ENCODE results near the gene AAK1. TPM values are rescaled to one million over a fixed set of nuclear protein-coding genes. Genes with fewer than 3 reads are reported as not detected.
"Not testable (repeated sequence)": the region's sequence is repeated elsewhere in the genome, so short reads cannot be mapped to it uniquely, and the experiment has no call there.

The AAK1 gene
- total and polyA plus RNA-seq, 12 donors, result 26.2 to 106 (median 68.5) TPM

DNA sequence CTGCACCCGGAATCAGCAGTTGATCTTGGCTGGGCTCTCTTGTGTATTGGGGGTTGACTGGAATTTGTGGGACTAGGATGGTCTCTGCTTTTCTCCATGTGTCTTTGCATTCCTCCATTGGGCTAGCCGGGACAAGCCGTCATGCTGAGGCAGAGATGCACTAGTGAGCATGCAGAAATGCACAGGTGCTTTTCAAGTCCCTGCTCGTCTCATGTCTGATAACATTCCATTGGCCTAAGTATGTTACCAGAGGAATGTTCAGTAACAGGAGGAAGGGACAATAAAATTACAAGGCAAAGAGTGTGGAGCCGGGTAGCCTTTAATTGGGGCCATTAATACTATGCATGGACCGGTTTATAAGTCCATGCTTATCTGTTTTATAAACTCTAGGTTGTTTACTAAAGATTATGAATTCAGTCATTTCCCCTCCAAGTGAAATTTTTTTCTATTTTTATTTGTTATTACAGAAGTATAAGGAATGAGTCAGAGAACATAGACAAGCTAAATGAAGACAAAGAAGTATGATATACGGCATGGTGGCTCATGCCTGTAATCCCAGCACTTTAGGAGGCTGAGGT lies 24.4 kb upstream of the AAK1 start:
- TF ChIP-seq, protein P1, sequence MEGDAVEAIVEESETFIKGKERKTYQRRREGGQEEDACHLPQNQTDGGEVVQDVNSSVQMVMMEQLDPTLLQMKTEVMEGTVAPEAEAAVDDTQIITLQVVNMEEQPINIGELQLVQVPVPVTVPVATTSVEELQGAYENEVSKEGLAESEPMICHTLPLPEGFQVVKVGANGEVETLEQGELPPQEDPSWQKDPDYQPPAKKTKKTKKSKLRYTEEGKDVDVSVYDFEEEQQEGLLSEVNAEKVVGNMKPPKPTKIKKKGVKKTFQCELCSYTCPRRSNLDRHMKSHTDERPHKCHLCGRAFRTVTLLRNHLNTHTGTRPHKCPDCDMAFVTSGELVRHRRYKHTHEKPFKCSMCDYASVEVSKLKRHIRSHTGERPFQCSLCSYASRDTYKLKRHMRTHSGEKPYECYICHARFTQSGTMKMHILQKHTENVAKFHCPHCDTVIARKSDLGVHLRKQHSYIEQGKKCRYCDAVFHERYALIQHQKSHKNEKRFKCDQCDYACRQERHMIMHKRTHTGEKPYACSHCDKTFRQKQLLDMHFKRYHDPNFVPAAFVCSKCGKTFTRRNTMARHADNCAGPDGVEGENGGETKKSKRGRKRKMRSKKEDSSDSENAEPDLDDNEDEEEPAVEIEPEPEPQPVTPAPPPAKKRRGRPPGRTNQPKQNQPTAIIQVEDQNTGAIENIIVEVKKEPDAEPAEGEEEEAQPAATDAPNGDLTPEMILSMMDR (IDR thresholded peaks at IDR 0.05), result no peak
- no peak for TF ChIP-seq POLR2A (IDR thresholded peaks at IDR 0.05)
- Histone ChIP-seq H3K27me3 (no peaks in the 10 kb centered on the region), H3K27ac (no peak overlapping the region), H3K9me3 (replicated peaks in 1 of 3) (no peaks in the 10 kb centered on the region), H3K4me1 (replicated peaks in 1 of 2) (peaks cover 0 to 8% of the 10 kb centered on the region in 2 donors), H3K4me3 (no peak overlapping the region), H3K36me3 (replicated peaks in 1 of 2) (no peaks in the 10 kb centered on the region)
- intact Hi-C loops (cut with DNase I), result no loop called here
- 68 to 76% (median 73%) methylated on average over 7 of the region's 7 CpGs for WGBS, 4 donors
- no peak for DNase-seq

DNA sequence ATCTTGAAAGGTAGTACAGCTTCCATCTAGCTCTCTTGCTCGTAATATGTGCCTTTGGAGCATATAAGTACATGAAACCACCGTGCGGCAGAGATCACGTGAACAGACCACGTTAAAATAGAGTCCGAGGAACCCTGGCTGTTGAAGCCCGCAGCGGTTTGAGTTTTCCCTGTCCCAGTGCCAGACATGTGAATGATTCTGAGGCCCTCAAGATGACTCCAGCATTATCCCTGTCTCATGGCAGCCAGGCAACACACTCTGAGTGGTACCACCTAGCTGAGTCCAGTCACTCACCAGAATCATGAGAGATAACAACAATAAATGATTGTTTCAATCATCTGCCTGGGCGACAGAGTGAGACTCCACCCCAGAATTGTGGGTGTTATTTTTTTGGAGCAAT lies 21.6 kb upstream of the AAK1 start:
- TF ChIP-seq, protein P1 (IDR thresholded peaks at IDR 0.05), result no peak
- no peak for TF ChIP-seq POLR2A (IDR thresholded peaks at IDR 0.05)
- 87 to 97% (median 96%) methylated on average over 8 to 9 of the region's 9 CpGs for WGBS, 4 donors
- H3K27me3 ChIP-seq, result no peaks in the 10 kb centered on the region
- H3K36me3 ChIP-seq (replicated peaks in 1 of 2), result no peaks in the 10 kb centered on the region
- DNase-seq, result no peak
- H3K4me1 ChIP-seq (replicated peaks in 1 of 2), result peaks cover 0 to 20% of the 10 kb centered on the region in 2 donors
- intact Hi-C loops (cut with DNase I), result no loop called here
- H3K9me3 ChIP-seq (replicated peaks in 1 of 3), result no peaks in the 10 kb centered on the region
- H3K4me3 ChIP-seq, result no peak overlapping the region
- no peak overlapping the region for H3K27ac ChIP-seq

DNA sequence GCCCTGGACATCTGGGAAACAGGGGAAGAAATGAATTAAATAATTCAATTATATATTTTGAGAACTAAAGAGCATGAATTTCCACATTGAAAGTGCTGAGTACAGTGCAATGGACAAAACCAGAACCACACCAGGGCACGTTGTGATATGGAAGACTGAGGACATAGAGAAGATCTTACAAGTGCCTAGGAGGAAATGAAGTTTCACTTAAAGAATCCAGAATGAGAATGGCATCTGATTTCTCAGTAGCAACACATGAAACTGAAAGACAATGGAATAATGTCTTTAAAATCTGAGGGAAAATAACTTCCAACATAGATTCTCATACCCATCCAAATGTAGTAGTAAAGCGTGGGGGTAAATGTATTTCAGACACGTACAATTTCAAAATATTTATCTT lies 20.3 kb upstream of the AAK1 start:
- Histone ChIP-seq H3K4me3 (no peak overlapping the region), H3K9me3 (replicated peaks in 1 of 3) (no peaks in the 10 kb centered on the region), H3K27me3 (no peaks in the 10 kb centered on the region), H3K27ac (no peak overlapping the region), H3K36me3 (replicated peaks in 1 of 2) (no peaks in the 10 kb centered on the region), H3K4me1 (replicated peaks in 1 of 2) (peaks cover 0 to 21% of the 10 kb centered on the region in 2 donors)
- intact Hi-C loops (cut with DNase I), result no loop called here
- no peak for TF ChIP-seq POLR2A (IDR thresholded peaks at IDR 0.05)
- TF ChIP-seq, protein P1 (IDR thresholded peaks at IDR 0.05), result no peak
- WGBS, 4 donors, result 92 to 95% (median 93%) methylated on average over 3 of the region's 3 CpGs
- DNase-seq, result no peak

DNA sequence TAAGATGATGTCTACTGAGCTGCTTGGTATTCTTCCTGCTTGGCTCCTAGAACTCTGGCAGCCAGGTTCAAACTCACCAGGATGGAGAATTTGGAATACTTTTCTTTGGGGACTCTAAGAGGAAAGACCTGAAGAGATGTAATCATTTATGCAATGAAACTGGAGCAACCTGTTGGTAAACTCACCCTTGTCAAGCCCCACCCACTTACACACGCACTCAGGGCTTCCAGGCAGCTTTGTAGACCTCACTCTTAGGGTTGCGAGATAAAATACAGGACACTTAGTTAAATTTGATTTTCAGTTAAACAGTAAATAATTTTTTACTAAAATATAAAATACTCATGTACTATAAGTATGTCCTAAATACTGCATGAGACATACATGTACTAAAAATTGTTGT lies 19.0 kb upstream of the AAK1 start:
- H3K9me3 ChIP-seq (replicated peaks in 1 of 3); H3K4me3 ChIP-seq; H3K36me3 ChIP-seq (replicated peaks in 1 of 2); H3K27me3 ChIP-seq; DNase-seq; intact Hi-C loops (cut with DNase I); H3K27ac ChIP-seq: not testable (repeated sequence)
- 86 to 100% (median 94%) methylated on average over 1 to 2 of the region's 2 CpGs for WGBS, 4 donors
- H3K4me1 ChIP-seq (replicated peaks in 1 of 2), result peaks cover 0 to 13% of the 10 kb centered on the region in 2 donors

DNA sequence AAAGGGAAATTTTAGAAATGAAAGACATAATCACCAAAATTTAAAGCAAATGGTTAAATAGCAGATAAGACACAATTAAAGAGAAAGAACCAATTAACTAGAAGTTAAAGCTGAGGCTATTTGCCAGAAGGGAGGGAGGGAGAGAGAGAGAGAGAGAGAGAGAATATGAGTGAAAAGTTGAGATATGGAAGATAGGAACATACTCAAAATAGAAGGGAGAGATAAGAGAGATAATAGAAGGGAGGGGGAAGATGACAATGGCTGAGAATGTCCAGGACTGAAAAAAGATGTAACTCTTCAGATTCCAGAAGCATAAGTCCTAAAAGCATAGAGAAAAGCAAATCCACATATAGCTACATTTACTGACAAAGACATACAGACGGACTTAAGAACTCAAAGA lies 17.1 kb upstream of the AAK1 start:
- no peak overlapping the region for H3K4me3 ChIP-seq
- TF ChIP-seq, protein P1 (IDR thresholded peaks at IDR 0.05), result no peak
- TF ChIP-seq POLR2A (IDR thresholded peaks at IDR 0.05), result no peak
- intact Hi-C loops (cut with DNase I), result no loop called here
- H3K4me1 ChIP-seq (replicated peaks in 1 of 2), result peaks cover 0 to 13% of the 10 kb centered on the region in 2 donors
- no peaks in the 10 kb centered on the region for H3K27me3 ChIP-seq
- no peak overlapping the region for H3K27ac ChIP-seq
- WGBS, 4 donors, result 54 to 64% (median 60%) methylated on average over 1 of the region's 1 CpG
- H3K36me3 ChIP-seq (replicated peaks in 1 of 2), result no peaks in the 10 kb centered on the region
- no peaks in the 10 kb centered on the region for H3K9me3 ChIP-seq (replicated peaks in 1 of 3)
- no peak for DNase-seq

All from adrenal gland (tissue), 12 donors.